ENCODE results near the gene ROGDI.

DNA sequence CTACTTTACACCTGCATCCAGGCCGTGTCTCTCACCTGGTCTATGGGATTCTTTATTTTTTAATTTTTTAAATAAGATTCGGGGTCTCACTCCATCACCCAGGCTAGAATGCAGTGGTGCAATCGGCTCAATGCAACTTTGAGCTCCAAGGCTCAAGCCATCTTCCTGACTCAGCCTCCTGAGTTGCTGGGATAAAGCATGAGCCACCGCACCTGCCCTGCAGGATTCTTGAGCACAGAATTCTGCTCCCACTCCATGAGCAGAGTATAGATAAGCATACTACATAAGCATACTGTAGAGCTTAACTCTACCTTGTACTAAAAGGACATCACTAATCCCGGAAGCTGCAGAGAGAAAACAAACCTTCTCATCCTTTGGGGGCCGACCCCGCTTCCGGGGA, 29.2 kb upstream of the ROGDI start:
- TF ChIP-seq SIN3A (IDR thresholded peaks at IDR 0.05; ENCODE audit: borderline replicate concordance, insufficient read depth, low read length) = no peak
- no peak for TF ChIP-seq TAF1 (IDR thresholded peaks at IDR 0.05; ENCODE audit: borderline replicate concordance, insufficient read depth, low read length)
- TF ChIP-seq, protein P1, sequence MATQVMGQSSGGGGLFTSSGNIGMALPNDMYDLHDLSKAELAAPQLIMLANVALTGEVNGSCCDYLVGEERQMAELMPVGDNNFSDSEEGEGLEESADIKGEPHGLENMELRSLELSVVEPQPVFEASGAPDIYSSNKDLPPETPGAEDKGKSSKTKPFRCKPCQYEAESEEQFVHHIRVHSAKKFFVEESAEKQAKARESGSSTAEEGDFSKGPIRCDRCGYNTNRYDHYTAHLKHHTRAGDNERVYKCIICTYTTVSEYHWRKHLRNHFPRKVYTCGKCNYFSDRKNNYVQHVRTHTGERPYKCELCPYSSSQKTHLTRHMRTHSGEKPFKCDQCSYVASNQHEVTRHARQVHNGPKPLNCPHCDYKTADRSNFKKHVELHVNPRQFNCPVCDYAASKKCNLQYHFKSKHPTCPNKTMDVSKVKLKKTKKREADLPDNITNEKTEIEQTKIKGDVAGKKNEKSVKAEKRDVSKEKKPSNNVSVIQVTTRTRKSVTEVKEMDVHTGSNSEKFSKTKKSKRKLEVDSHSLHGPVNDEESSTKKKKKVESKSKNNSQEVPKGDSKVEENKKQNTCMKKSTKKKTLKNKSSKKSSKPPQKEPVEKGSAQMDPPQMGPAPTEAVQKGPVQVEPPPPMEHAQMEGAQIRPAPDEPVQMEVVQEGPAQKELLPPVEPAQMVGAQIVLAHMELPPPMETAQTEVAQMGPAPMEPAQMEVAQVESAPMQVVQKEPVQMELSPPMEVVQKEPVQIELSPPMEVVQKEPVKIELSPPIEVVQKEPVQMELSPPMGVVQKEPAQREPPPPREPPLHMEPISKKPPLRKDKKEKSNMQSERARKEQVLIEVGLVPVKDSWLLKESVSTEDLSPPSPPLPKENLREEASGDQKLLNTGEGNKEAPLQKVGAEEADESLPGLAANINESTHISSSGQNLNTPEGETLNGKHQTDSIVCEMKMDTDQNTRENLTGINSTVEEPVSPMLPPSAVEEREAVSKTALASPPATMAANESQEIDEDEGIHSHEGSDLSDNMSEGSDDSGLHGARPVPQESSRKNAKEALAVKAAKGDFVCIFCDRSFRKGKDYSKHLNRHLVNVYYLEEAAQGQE (IDR thresholded peaks at IDR 0.05; ENCODE audit: insufficient read depth in 1 of 2, low read depth in 2 of 2, low read length in 2 of 2) = no peak
- no peak for TF ChIP-seq POLR2AphosphoS5 (IDR thresholded peaks at IDR 0.05; ENCODE audit: low read depth, low read length)

All from PFSK-1 (cell line).